Sigmoid colon (tissue), 4 donors: ENCODE measurements around the gene BCAS3.

Experiments used
- CTCF ChIP-seq, 4 experiments: fragments of 450-650 bp in 3 of 4; fragments of 200-600 bp in 1 of 4; IDR thresholded peaks; one replicate each; pipeline ENCODE4 v1.5.1; 2016 to 2019; ENCODE audit warnings: antibody characterized with exemption in 4 of 4, mild to moderate bottlenecking in 3 of 4, moderate library complexity in 2 of 4
- EP300 ChIP-seq, 4 donors: sonication (generic); formaldehyde crosslinking; IDR thresholded peaks; one replicate each; pipeline ENCODE4 v1.6.1; 2017; ENCODE audit warnings: antibody characterized with exemption in 4 of 4
- POLR2A ChIP-seq, 2 donors: fragments of 450-650 bp; IDR thresholded peaks; one replicate each; pipeline ENCODE4 v1.6.1; 2016; ENCODE audit warnings: antibody characterized with exemption in 2 of 2, mild to moderate bottlenecking in 2 of 2, moderate library complexity in 2 of 2

GRCh38 chr17:61205931-61206330, 528.3 kb downstream of the BCAS3 start:
- TF ChIP-seq EP300 (IDR thresholded peaks at IDR 0.05), result no peak
- TF ChIP-seq CTCF (IDR thresholded peaks at IDR 0.05), result no peak
- no peak for TF ChIP-seq POLR2A (IDR thresholded peaks at IDR 0.05)
